SH-SY5Y (cell line): ENCODE results near the gene B4GALT7.

ENCODE experiments used
- GATA2 ChIP-seq: IDR thresholded peaks from 2 replicates; pipeline ENCODE4 v1.6.1; 2011; ENCODE audit warnings: mild to moderate bottlenecking, low read depth, low read length
- GATA3 ChIP-seq: IDR thresholded peaks from 2 replicates; pipeline ENCODE4 v1.6.1; 2011; ENCODE audit warnings: low read depth, mild to moderate bottlenecking, low read length, moderate library complexity

- TF ChIP-seq GATA2 (no peak), GATA3 (no peak)
Measured at GRCh38 chr5:177604656-177605055, 4.7 kb downstream of the B4GALT7 start.
